Urothelium cell line (cell line): ENCODE measurements around the gene HSF2BP.
"Not testable (repeated sequence)": the region's sequence is repeated elsewhere in the genome, so short reads cannot be mapped to it uniquely, and the experiment has no call there.

ENCODE experiments used
- DNase-seq: peaks from one replicate; pipeline ENCODE4 v3.0.0; 2011; ENCODE audit warnings: low spot score, mixed read lengths
- FAIRE-seq: peaks from 2 replicates; lab custom pipeline; 2011; peaks lifted over from hg19 to GRCh38; lab: Jason Lieb, UNC

Gene HSF2BP

GRCh38 chr21:43688906-43689305 lies 29.6 kb upstream of the HSF2BP start:
- FAIRE-seq (no peak), DNase-seq (no peak)

GRCh38 chr21:43687566-43688399 lies 28.5 kb upstream of the HSF2BP start:
- FAIRE-seq (no peak), DNase-seq (no peak)

- no peak for FAIRE-seq
Observed at GRCh38 chr21:43686811-43687565, 27.7 kb upstream of the HSF2BP start.

GRCh38 chr21:43684424-43684823 lies 25.1 kb upstream of the HSF2BP start:
- FAIRE-seq (no peak), DNase-seq (no peak)

More at GRCh38 chr21:43686811-43687565, 27.7 kb upstream of the HSF2BP start:
- no peak for DNase-seq

- DNase-seq: no peak
- FAIRE-seq: no peak
Observed at GRCh38 chr21:43681650-43682049, 22.4 kb upstream of the HSF2BP start.

- FAIRE-seq, DNase-seq: not testable (repeated sequence)
Observed at GRCh38 chr21:43680421-43680820, 21.1 kb upstream of the HSF2BP start.

GRCh38 chr21:43679951-43680350 lies 20.7 kb upstream of the HSF2BP start:
- FAIRE-seq: no peak
- DNase-seq: no peak

GRCh38 chr21:43676391-43676790 lies 17.1 kb upstream of the HSF2BP start:
- DNase-seq (no peak), FAIRE-seq (no peak)

- DNase-seq (no peak), FAIRE-seq (no peak)
Observed at GRCh38 chr21:43675871-43676270, 16.6 kb upstream of the HSF2BP start.

GRCh38 chr21:43669828-43670605 lies 10.7 kb upstream of the HSF2BP start:
- DNase-seq (no peak), FAIRE-seq (no peak)

- DNase-seq: no peak
- no peak for FAIRE-seq
Observed at GRCh38 chr21:43667191-43667904, 8.1 kb upstream of the HSF2BP start.

GRCh38 chr21:43665879-43666278 lies 6.6 kb upstream of the HSF2BP start:
- no peak for FAIRE-seq

GRCh38 chr21:43664358-43664757 lies 5.1 kb upstream of the HSF2BP start:
- no peak for FAIRE-seq
- no peak for DNase-seq

More at GRCh38 chr21:43665879-43666278, 6.6 kb upstream of the HSF2BP start:
- no peak for DNase-seq

- FAIRE-seq (no peak), DNase-seq (no peak)
Observed at GRCh38 chr21:43663033-43663432, 3.7 kb upstream of the HSF2BP start.

GRCh38 chr21:43662286-43662685 lies 3.0 kb upstream of the HSF2BP start:
- FAIRE-seq (no peak), DNase-seq (no peak)

GRCh38 chr21:43658769-43659135 lies 536 bp downstream of the HSF2BP start:
- FAIRE-seq: no peak
- no peak for DNase-seq

GRCh38 chr21:43658088-43658741 lies 1.1 kb downstream of the HSF2BP start:
- no peak for DNase-seq
- FAIRE-seq: no peak

GRCh38 chr21:43657355-43658087 lies 1.8 kb downstream of the HSF2BP start:
- DNase-seq (no peak), FAIRE-seq (no peak)

GRCh38 chr21:43654806-43655489 lies 4.3 kb downstream of the HSF2BP start:
- no peak for FAIRE-seq
- DNase-seq: no peak
